HEK293 (cell line): ENCODE measurements around the gene ST3GAL2.
"Not testable (repeated sequence)": the region's sequence is repeated elsewhere in the genome, so short reads cannot be mapped to it uniquely, and the experiment has no call there.

ENCODE experiments used
- CTCF ChIA-PET: fragments of 350-600 bp; formaldehyde crosslinking; extraction: SDS; loops from one replicate; lab custom pipeline; 2021; ENCODE audit warnings: antibody characterized with exemption; lab: Yijun Ruan, JAX
- POLR2A ChIA-PET: fragments of 300-600 bp; formaldehyde crosslinking; extraction: SDS; loops from one replicate; lab custom pipeline; 2020; ENCODE audit warnings: antibody characterized with exemption, inconsistent platforms; lab: Yijun Ruan, JAX
- H3K27ac ChIP-seq: fragments of 200-500 bp; sonication (Bioruptor generic); 2 replicates; pipeline ENCODE4 v1.5.1; 2014; ENCODE audit warnings: low read depth, low read length, control low read depth, inconsistent platforms; ENCODE audit errors: extremely low read depth
- H3K36me3 ChIP-seq, 2 experiments: fragments of 200-500 bp in 1 of 2; sonication (Bioruptor generic) in 1 of 2; 1 replicate in 1 of 2; 2 replicates in 1 of 2; pipeline ENCODE4 v1.5.1; 2014 to 2017; ENCODE audit warnings: inconsistent platforms in 2 of 2, low read length in 2 of 2; ENCODE audit not compliant: control insufficient read depth in 2 of 2, insufficient read depth in 1 of 2
- H3K4me1 ChIP-seq: fragments of 200-500 bp; sonication (Bioruptor generic); 2 replicates; pipeline ENCODE4 v1.5.1; 2014; ENCODE audit warnings: mild to moderate bottlenecking, low read length, inconsistent platforms; ENCODE audit not compliant: control insufficient read depth, insufficient read depth
- H3K4me3 ChIP-seq: 2 replicates; pipeline ENCODE4 v1.5.1; 2011; ENCODE audit warnings: low read depth, mild to moderate bottlenecking, control low read depth, low read length, moderate library complexity
- H3K9me3 ChIP-seq: fragments of 200-500 bp; sonication (Bioruptor generic); 2 replicates; pipeline ENCODE4 v1.5.1; 2014; ENCODE audit warnings: low read depth, low read length, inconsistent platforms; ENCODE audit not compliant: control insufficient read depth, insufficient read depth
- GLIS1 ChIP-seq: fragments of 450-650 bp; formaldehyde crosslinking; IDR thresholded peaks from 2 replicates; pipeline ENCODE4 v1.5.1; 2016; ENCODE audit warnings: missing biosample characterization, missing genetic modification characterization
- IKZF3 ChIP-seq: fragments of 450-650 bp; IDR thresholded peaks from 2 replicates; pipeline ENCODE4 v1.5.0; 2018; ENCODE audit warnings: missing biosample characterization, mild to moderate bottlenecking, missing genetic modification characterization, moderate library complexity
- KLF10 ChIP-seq: fragments of 450-650 bp; IDR thresholded peaks from 2 replicates; pipeline ENCODE4 v1.5.1; 2018; ENCODE audit warnings: missing biosample characterization, mild to moderate bottlenecking, missing genetic modification characterization
- RBAK ChIP-seq: fragments of 450-650 bp; formaldehyde crosslinking; IDR thresholded peaks from 2 replicates; pipeline ENCODE4 v1.5.1; 2016; ENCODE audit warnings: missing biosample characterization, missing genetic modification characterization
- SP7 ChIP-seq: fragments of 450-650 bp; formaldehyde crosslinking; IDR thresholded peaks from 2 replicates; pipeline ENCODE4 v1.5.1; 2016; ENCODE audit warnings: missing biosample characterization, missing genetic modification characterization
- ZBTB17 ChIP-seq: fragments of 450-650 bp; formaldehyde crosslinking; IDR thresholded peaks from 2 replicates; pipeline ENCODE4 v1.5.1; 2016; ENCODE audit warnings: missing biosample characterization, missing genetic modification characterization
- ZNF114 ChIP-seq: fragments of 450-650 bp; formaldehyde crosslinking; IDR thresholded peaks from 2 replicates; pipeline ENCODE4 v1.5.0; 2017; ENCODE audit warnings: missing biosample characterization, missing genetic modification characterization
- ZNF140 ChIP-seq: fragments of 450-650 bp; formaldehyde crosslinking; IDR thresholded peaks from 2 replicates; pipeline ENCODE4 v1.5.1; 2016; ENCODE audit warnings: missing biosample characterization, missing genetic modification characterization
- ZNF19 ChIP-seq: fragments of 450-650 bp; formaldehyde crosslinking; IDR thresholded peaks from 2 replicates; pipeline ENCODE4; 2016; ENCODE audit warnings: missing biosample characterization, missing genetic modification characterization, low read depth
- ZNF221 ChIP-seq: fragments of 450-650 bp; formaldehyde crosslinking; IDR thresholded peaks from 2 replicates; pipeline ENCODE4 v1.5.1; 2017; ENCODE audit warnings: missing biosample characterization, missing genetic modification characterization, borderline replicate concordance
- ZNF37A ChIP-seq: fragments of 450-650 bp; IDR thresholded peaks from 2 replicates; pipeline ENCODE4 v1.5.1; 2018; ENCODE audit warnings: missing biosample characterization, missing genetic modification characterization
- ZNF404 ChIP-seq: fragments of 450-650 bp; formaldehyde crosslinking; IDR thresholded peaks from 2 replicates; pipeline ENCODE4 v1.5.1; 2017; ENCODE audit warnings: missing biosample characterization, missing genetic modification characterization
- ZNF416 ChIP-seq: fragments of 450-650 bp; formaldehyde crosslinking; IDR thresholded peaks from 2 replicates; pipeline ENCODE4 v1.5.1; 2016; ENCODE audit warnings: missing biosample characterization, missing genetic modification characterization
- ZNF510 ChIP-seq: fragments of 450-650 bp; formaldehyde crosslinking; IDR thresholded peaks from 2 replicates; pipeline ENCODE4 v1.5.1; 2018; ENCODE audit warnings: mild to moderate bottlenecking, missing genetic modification characterization, missing biosample characterization; ENCODE audit not compliant: insufficient replicate concordance
- ZNF544 ChIP-seq: fragments of 450-650 bp; formaldehyde crosslinking; IDR thresholded peaks from 2 replicates; pipeline ENCODE4 v1.5.0; 2017; ENCODE audit warnings: missing biosample characterization, missing genetic modification characterization
- ZNF558 ChIP-seq: fragments of 450-650 bp; formaldehyde crosslinking; IDR thresholded peaks from 2 replicates; pipeline ENCODE4 v1.5.1; 2016; ENCODE audit warnings: missing biosample characterization, missing genetic modification characterization
- ZNF629 ChIP-seq: fragments of 450-650 bp; formaldehyde crosslinking; IDR thresholded peaks from 2 replicates; pipeline ENCODE4 v1.5.1; 2017; ENCODE audit warnings: missing biosample characterization, missing genetic modification characterization
- ZNF76 ChIP-seq: fragments of 450-650 bp; formaldehyde crosslinking; IDR thresholded peaks from 2 replicates; pipeline ENCODE4; 2016; ENCODE audit warnings: low read depth, missing biosample characterization, missing genetic modification characterization, borderline replicate concordance
- ZNF830 ChIP-seq: fragments of 450-650 bp; IDR thresholded peaks from 2 replicates; pipeline ENCODE4 v1.5.0; 2018; ENCODE audit warnings: missing biosample characterization, missing genetic modification characterization, low read depth, mild to moderate bottlenecking, moderate library complexity
- TF ChIP-seq, protein P1 (sequence below): fragments of 450-650 bp; formaldehyde crosslinking; IDR thresholded peaks from 2 replicates; pipeline ENCODE4 v1.5.1; 2016; ENCODE audit warnings: missing biosample characterization, missing genetic modification characterization
- TF ChIP-seq, protein P2 (sequence below): fragments of 450-650 bp; formaldehyde crosslinking; IDR thresholded peaks from 2 replicates; pipeline ENCODE4 v1.5.1; 2017; ENCODE audit warnings: missing biosample characterization, missing genetic modification characterization

Gene ST3GAL2

DNA sequence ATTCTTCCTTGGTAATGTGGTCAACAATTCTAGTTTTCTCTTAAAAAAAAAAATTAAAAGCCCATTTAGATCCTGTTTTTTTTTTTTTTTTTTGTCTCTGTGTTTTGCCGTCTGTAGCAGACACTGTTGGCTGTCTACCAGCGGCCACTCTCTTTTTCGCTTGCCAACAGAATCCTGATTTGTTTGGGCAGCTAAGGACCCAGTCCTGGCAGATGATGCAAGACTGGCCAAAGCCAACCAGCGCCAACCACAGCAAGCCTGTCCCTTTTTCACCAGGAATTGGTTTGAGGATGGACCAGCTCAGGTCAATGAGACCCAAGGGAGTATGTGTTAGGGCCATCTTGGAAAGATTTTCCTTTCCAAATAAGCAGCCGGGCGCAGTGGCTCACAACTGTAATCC, 28.2 kb downstream of the ST3GAL2 start:
- CTCF ChIA-PET = interaction anchor here (0.5 to 0.7 kb wide), 3 partner anchors 9 to 1002 kb away, joined by 3 read pairs; no protein-coding TSS in a partner anchor
- Histone ChIP-seq H3K4me3 (no peak overlapping the region), H3K36me3 (peaks cover 0 to 6% of the 10 kb centered on the region in 2 experiments; a peak in 1 of 3 replicates), H3K9me3 (no peaks in the 10 kb centered on the region), H3K4me1 (no peaks in the 10 kb centered on the region), H3K27ac (no peak overlapping the region)
- TF ChIP-seq SP7 (tag by site-specific recombination) (no peak), GLIS1 (tag by site-specific recombination) (no peak), ZNF114 (tag by site-specific recombination) (no peak), ZNF416 (tag by site-specific recombination) (no peak), ZNF830 (no peak), ZNF510 (tag by site-specific recombination) (no peak), ZNF544 (tag by site-specific recombination) (no peak), KLF10 (tag by site-specific recombination) (no peak), ZNF37A (no peak), ZNF558 (tag by site-specific recombination) (no peak), ZNF629 (tag by site-specific recombination) (no peak), IKZF3 (tag by site-specific recombination) (no peak), RBAK (no peak), ZNF404 (tag by site-specific recombination) (no peak), ZNF140 (tag by site-specific recombination) (no peak)
- TF ChIP-seq, protein P1, sequence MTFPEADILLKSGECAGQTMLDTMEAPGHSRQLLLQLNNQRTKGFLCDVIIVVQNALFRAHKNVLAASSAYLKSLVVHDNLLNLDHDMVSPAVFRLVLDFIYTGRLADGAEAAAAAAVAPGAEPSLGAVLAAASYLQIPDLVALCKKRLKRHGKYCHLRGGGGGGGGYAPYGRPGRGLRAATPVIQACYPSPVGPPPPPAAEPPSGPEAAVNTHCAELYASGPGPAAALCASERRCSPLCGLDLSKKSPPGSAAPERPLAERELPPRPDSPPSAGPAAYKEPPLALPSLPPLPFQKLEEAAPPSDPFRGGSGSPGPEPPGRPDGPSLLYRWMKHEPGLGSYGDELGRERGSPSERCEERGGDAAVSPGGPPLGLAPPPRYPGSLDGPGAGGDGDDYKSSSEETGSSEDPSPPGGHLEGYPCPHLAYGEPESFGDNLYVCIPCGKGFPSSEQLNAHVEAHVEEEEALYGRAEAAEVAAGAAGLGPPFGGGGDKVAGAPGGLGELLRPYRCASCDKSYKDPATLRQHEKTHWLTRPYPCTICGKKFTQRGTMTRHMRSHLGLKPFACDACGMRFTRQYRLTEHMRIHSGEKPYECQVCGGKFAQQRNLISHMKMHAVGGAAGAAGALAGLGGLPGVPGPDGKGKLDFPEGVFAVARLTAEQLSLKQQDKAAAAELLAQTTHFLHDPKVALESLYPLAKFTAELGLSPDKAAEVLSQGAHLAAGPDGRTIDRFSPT = no peak
- POLR2A ChIA-PET = interaction anchor here (0.7 kb wide), 1 partner anchor 59 kb away, joined by 4 read pairs; no protein-coding TSS in a partner anchor

DNA sequence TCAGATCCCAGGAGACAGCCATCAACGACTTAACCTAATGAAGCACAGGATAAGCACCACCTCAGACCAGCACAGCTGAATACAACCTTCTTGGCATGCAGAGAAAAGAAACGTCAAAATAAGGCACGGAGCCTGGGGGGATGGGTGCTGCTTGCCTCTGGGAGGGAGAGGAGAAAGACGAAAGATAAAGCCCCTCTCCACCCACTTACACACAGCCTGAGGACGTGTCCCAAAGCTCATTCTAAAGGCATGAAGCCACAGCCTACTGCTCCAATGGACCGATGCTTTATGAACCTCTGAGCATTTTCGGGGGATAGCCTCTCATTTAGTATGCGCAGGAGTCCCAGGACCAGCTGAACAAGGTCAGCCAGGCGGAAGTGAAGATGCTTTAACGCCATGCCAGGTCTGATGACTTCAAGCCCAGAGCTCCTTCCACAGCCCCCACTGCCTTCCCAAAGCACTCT, 31.1 kb downstream of the ST3GAL2 start:
- Histone ChIP-seq H3K36me3 (peaks cover 0 to 6% of the 10 kb centered on the region in 2 experiments; a peak in 1 of 3 replicates), H3K4me3 (no peak overlapping the region), H3K4me1 (no peaks in the 10 kb centered on the region), H3K27ac (no peak overlapping the region), H3K9me3 (no peaks in the 10 kb centered on the region)
- ChIA-PET POLR2A (interaction anchor here (0.5 kb wide), 1 partner anchor 51 kb away, joined by 4 read pairs; no protein-coding TSS in a partner anchor), CTCF (no interaction called here)
- TF ChIP-seq, protein P2, sequence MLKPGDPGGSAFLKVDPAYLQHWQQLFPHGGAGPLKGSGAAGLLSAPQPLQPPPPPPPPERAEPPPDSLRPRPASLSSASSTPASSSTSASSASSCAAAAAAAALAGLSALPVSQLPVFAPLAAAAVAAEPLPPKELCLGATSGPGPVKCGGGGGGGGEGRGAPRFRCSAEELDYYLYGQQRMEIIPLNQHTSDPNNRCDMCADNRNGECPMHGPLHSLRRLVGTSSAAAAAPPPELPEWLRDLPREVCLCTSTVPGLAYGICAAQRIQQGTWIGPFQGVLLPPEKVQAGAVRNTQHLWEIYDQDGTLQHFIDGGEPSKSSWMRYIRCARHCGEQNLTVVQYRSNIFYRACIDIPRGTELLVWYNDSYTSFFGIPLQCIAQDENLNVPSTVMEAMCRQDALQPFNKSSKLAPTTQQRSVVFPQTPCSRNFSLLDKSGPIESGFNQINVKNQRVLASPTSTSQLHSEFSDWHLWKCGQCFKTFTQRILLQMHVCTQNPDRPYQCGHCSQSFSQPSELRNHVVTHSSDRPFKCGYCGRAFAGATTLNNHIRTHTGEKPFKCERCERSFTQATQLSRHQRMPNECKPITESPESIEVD = no peak
- TF ChIP-seq ZNF221 (tag by site-specific recombination) (no peak), ZBTB17 (tag by site-specific recombination) (no peak), ZNF76 (tag by site-specific recombination) (no peak), ZNF19 (tag by site-specific recombination) (no peak)

DNA sequence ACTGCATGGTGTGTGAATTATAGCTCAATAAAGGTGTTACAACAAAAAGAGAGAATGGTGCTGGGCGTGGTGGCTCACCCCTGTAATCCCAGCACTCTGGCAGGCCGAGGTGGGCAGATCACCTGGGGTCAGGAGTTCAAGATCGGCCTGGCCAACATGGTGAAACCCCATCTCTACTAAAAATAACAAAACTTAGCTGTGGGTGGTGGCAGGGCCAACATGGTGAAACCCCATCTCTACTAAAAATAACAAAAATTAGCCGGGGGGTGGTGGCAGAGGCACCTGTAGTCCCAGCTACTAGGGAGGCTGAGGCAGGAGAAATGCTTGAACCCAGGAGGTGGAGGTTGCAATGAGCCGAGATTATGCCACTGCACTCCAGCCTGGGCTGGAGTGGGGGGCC, 32.8 kb downstream of the ST3GAL2 start:
- H3K4me3 ChIP-seq, H3K36me3 ChIP-seq, H3K27ac ChIP-seq, H3K9me3 ChIP-seq, H3K4me1 ChIP-seq, POLR2A ChIA-PET, CTCF ChIA-PET: not testable (repeated sequence)
